ENCODE data around the gene NPBWR2.

- TF ChIP-seq POLR2A (IDR thresholded peaks at IDR 0.05) (no peak), CTCF (IDR thresholded peaks at IDR 0.05) (no peak)
Observed at GRCh38 chr20:64119681-64120341, 12.4 kb upstream of the NPBWR2 start.

Measured in lower leg skin (tissue), 3 donors.